GM21737 (cell line): ENCODE measurements around the gene APCS.

Source experiments
- ATAC-seq: cut with Tn5 transposase; IDR thresholded peaks from one replicate; pipeline ENCODE4 v1.9.1; 2021; ENCODE audit warnings: mild to moderate bottlenecking, moderate library complexity; ENCODE audit not compliant: unreplicated experiment

The APCS gene

DNA sequence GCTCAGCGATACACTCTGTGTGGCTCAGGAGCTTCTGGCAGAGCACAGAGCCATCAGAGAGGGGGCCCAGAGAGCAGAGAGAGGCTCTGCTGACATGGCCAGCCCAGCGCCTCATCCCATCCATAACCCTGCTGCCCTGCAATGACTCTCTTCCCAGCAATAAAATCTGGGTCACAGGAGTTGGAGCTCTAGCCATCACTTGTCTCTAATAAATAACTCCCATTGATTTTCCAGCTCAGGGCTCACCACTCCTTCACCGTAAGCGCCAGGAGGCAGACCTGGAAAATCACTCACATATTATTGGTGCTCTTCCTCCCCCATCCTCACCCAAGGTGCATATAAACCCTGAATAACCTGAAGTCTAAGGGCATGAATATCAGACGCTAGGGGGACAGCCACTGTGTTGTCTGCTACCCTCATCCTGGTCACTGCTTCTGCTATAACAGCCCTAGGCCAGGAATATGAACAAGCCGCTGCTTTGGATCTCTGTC lies at the start of gene APCS:
APCS (plus strand) TSS at position 366 of the 491 bp plus-strand sequence; CDS start at position 462, 96 bp downstream.
- ATAC-seq, result no peak

GRCh38 chr1:159548126-159548525 lies 39.5 kb upstream of the APCS start:
- no peak for ATAC-seq

DNA sequence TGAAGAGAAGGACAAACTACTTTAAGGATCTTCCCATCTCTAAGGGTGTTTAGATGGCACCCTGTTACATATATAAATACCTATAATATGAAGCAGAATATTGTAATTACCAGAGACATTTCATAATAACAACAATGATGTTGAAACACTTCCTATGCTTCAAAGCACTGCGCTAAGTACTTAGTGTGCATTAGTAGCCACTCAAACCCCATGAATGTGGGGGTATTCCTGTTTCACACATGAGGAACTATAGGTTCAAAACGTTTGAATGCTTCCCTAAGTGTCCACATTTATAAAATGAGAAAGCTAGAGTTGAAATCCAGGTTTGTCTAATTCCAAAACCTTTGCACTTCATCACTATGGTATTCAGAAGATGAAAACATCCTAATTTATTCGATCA lies 33.4 kb upstream of the APCS start:
- ATAC-seq, result no peak

DNA sequence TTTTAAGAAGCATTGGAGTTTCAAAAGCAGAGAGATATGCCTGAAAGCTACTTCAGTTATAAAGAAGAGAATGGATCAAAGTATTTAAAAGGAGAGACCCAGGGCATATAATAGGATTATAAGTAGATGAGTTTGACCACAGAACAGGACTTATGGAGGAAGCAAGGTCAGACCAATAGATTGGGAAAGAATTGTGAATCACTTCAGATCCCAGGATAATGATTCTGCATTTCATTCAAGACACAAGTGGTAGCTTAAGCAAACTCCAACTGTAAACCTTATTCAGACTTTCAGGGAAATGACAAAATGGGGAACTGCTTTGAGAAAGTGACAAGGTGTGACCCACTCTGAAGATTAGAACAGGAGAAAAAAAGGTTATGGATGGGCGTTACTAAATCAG lies 32.9 kb upstream of the APCS start:
- no peak for ATAC-seq

- no peak for ATAC-seq
These were observed 30.7 kb upstream of the APCS start for GRCh38 chr1:159556931-159557369.

GRCh38 chr1:159560599-159560998 lies 27.0 kb upstream of the APCS start:
- ATAC-seq, result no peak

- no peak for ATAC-seq
These were observed 26.1 kb upstream of the APCS start for GRCh38 chr1:159561497-159561896.

- no peak for ATAC-seq
These were observed 24.9 kb upstream of the APCS start for GRCh38 chr1:159562680-159563079.

DNA sequence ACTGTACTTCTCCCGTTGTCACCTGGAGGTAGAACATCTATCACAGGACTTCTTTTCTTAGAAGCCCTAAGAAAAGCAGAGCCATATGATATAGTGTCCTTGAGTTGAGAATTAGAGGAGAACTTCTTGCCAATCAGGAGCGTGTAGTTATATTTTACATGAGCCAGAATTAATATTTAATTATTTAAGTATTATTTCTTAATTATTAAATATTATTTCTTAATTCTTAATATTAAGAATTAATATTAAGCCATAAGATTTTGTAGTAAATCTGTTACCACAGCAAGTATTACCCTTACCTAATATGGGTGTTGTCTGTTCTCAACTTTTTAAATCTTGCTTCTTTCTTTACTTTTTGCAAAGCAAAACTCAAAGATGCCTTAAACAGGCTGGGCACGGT lies 10.2 kb upstream of the APCS start:
- no peak for ATAC-seq

DNA sequence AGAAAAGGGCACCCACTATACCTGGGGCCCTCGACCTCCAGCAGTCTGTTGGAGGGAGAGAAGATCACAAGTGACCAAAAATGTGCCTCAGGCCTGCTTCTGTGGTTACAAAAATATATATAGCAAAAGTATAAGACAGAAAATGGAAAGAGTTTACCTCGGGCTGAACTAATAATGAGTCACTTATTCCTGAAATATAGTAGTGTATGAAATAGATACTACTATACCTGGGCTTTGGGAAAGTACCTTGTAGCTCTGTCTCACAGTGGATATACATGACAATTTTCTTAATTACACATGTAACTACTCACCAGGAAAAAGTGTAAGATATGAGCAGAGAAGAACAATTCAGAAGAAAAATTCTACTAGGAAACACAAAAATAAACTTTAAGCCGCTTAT lies 7.3 kb upstream of the APCS start:
- ATAC-seq, result no peak

- no peak for ATAC-seq
These were observed 6.2 kb upstream of the APCS start for GRCh38 chr1:159581422-159581821.

DNA sequence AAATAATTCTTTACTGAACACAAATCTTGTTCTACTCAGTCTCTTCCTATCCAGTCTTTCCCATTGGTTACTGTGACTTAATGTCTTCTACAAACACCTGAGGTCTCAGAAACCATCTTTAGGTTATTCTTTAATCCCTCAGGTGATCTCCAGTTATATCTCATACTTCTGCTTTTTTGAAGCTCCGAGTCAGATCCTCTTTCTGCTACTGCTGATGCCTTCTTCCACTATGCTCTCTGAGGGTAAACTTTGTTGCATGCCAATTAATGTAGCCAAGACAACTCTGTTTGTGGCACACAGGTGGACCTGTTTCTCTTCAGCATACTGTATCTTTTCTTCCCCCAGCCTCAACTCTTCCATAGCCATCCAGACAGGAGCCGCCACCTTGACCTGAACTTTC lies 3.1 kb upstream of the APCS start:
- no peak for ATAC-seq

DNA sequence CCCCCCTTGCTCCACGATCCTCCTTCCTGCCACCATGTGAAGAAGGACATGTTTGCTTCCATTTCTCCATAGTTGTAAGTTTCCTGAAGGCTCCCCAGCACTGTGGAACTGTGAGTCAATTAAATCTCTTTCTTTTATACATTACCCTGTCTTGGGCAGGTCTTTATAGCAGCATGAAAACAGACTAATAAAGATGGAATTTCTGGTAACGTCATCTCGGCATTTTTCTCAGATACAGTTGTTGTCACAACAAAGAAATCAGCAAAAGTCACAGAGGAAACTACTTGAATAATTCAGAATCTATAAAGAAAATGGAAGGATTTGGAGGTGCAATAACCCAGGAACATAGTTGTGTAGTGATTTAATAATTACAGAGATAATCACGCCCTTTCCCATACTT lies 4.4 kb downstream of the APCS start:
- ATAC-seq, result no peak

- ATAC-seq, result no peak
These were observed 7.2 kb downstream of the APCS start for GRCh38 chr1:159594625-159595405.

- ATAC-seq, result no peak
These were observed 10.6 kb downstream of the APCS start for GRCh38 chr1:159598196-159598595.

- ATAC-seq, result no peak
These were observed 13.3 kb downstream of the APCS start for GRCh38 chr1:159600894-159601293.

DNA sequence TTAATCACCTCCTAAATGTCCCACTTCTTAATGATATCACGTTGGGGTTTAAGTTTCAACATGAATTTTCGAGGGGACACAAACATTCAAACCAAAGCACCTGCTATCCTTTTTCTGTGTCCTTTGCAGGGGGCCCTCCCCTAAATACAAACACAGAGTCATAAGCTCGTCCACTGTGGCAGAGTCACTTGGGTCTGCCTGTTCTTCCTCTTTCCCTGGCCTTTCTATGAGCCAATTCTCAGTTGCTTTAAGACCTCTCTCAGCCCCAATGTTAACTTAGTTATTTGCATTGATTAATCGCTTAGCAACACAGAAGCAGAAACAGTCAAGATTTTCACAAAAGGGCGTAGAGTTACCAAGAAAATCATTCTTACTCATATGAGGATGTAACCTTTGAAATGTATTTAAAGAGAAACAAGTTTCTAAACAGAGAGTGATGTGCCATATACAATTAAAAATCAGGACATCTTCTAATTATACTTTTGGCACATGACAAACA lies 14.9 kb downstream of the APCS start:
- ATAC-seq, result no peak

DNA sequence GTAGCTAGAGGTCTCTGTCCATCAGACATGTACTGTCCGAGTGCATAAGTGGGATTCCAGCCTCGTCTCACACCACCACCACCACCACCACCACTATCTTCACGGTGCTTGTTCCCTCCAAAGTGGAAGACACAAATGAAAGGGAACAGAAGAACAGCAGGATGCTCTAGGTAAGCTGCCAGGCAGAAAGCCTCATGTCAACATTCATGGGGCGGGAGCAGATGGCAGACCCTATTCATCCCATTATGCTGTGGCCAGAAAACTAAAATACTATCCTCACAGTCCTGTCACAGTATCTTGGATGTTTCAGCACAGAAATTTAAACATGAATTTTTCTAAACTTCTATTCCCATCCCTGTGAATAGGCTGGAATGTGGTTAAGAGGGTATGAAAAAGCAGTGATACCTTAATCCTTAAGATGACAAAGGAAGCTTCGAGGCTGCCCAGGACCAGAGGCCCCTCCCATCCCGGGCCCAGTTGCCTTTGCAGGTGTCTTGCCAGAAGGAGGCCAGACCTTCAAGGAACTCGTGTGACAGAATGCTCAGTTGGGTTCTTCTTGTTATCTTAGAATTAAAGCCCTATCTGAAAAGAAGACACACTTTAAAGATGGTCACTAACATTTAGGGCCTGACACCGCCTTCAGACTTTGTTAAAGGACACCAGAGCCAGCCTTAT lies 24.7 kb downstream of the APCS start:
- ATAC-seq, result no peak

GRCh38 chr1:159632922-159633321 lies 45.3 kb downstream of the APCS start:
- ATAC-seq, result no peak
